Activated gamma-delta T cell treated with anti-CD3 and anti-CD28 coated beads, Interleukin-2, amount 50 U/mL, for 16 hours (primary cell): ENCODE results near the gene KLF12.
A peak's percentile ranks its signal among the peaks of the same experiment; 100 is the strongest.

Source experiments
- DNase-seq: peaks from one replicate; pipeline ENCODE4 v3.0.0-alpha.2; 2020; ENCODE audit warnings: low read depth

KLF12 gene

GRCh38 chr13:74134221-74134776 is at the start of gene KLF12:
TSS of gene KLF12 (minus strand) at chr13:74134404.
- peak; percentile 92 for DNase-seq

DNA sequence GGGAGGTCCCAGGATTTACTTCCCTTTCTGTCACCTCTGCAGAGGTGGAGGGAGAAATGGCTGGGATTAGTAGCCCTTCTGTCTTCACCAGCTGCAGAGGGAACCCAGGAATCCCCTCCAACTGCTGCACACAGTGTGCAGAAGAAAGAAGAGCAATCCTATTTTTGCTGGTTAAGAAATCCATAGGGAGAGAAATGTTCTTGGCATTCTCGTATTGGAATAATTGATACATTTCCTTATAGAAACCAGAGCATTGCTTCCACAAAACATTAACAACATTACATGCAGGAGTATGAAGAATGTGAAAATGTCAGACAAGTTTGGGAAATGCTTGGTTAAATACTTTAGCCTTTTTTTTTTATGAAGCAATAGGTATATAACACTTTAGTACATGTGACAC is 48.3 kb upstream of the KLF12 start:
- DNase-seq: no peak

GRCh38 chr13:74174810-74175209 is 40.6 kb upstream of the KLF12 start:
- no peak for DNase-seq

GRCh38 chr13:74173822-74174221 is 39.6 kb upstream of the KLF12 start:
- DNase-seq: no peak

GRCh38 chr13:74171641-74172040 is 37.4 kb upstream of the KLF12 start:
- no peak for DNase-seq

DNA sequence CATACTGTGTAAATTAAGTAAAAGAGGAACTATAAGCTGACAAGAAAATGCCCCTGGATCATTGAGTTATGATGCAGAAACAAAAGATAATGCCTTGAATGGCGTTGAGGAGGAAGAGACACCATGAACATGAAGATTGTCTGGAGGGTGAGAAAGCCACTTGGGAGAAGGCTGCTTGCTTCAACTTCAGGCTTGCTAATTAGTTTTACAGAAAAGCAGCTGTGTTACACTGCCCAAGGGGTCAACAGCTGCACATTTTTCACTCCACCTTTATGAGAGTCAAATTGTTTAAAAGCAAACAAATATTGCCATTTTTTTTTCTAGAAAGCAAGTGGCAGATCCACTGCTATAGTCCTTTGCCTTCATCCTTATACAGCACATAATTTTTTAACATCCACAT is 35.5 kb upstream of the KLF12 start:
- DNase-seq: no peak

- DNase-seq: no peak
Measured at GRCh38 chr13:74168263-74168675, 34.1 kb upstream of the KLF12 start.

GRCh38 chr13:74166261-74167004 is 32.2 kb upstream of the KLF12 start:
- no peak for DNase-seq

DNA sequence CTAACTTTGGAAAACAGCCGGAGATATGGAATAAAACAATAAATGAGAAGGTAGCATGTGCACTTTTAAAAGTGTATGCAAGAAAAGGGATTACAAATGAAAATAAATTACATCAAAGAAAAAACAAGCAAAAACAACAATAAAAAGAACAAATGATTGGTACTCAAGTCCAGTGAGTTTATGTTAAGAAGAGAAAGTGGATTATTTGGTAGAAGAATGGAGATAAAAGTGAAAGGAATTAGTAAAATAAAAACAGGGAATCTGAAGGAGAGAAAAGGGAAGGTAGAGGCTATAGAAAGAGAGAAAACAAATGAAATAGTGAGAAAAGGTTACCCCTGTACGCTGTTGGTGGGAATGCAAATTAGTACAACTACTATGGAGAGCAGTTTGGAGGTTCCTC is 28.6 kb upstream of the KLF12 start:
- DNase-seq: no peak

DNA sequence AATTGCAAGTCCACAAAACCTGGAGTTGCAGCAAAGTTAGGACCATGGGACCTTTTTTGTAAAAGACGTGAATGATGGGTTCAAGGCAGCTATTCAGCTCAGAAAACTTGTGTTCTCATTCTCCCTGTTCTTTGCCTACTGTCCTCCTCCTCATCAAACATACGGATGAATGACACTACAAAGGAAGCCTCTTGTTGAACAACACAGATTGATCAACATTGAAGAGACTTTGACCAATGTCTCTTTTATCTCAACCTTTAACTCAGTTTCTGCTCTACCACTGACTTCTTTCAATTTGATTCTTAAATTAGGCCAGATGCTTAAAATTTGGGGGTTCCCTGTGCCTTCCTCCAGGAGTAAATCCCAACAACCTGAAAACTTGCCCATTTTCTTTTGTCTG is 27.9 kb upstream of the KLF12 start:
- DNase-seq: no peak

- DNase-seq: no peak
Measured at GRCh38 chr13:74158571-74159352, 24.6 kb upstream of the KLF12 start.

- no peak for DNase-seq
Measured at GRCh38 chr13:74158028-74158427, 23.8 kb upstream of the KLF12 start.

GRCh38 chr13:74154981-74155380 is 20.8 kb upstream of the KLF12 start:
- no peak for DNase-seq

- no peak for DNase-seq
Measured at GRCh38 chr13:74153316-74153715, 19.1 kb upstream of the KLF12 start.

DNA sequence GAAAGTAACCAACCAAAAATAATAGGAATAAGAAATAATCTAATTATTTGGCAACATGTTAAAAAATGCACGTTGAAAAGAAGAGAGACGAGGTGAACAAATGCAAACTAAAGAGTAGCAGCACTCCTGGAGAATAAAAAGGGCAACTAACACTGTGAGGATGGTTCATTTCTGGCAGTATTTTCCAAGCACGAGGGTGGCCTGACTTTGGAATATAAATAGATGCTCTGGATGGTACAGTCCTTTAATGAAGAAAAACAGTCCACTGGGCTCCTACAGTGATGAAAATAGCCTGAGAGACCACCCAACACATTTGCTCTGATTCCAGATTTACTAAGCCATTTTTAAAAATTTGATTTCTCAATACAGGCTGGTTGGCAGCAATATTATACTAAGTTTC is 17.7 kb upstream of the KLF12 start:
- DNase-seq: no peak

DNA sequence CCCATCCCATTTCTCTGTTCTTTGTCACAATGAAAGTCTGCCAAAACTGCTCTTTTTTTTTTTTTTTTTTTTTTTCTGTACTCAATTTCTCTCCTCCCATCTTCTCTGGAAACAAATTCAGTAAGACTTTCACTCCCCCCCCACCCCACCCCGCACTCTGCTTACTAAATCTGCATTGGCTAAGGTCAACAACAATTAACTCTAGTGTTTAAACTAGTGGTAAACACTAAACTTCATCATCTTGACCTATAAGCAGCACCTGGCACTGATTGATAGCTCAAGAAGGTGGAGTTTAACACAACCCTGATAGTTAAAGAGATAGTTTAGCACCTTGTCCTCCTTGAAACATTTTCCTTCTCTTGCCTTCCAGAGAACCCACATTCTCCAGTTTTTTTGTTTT is 14.1 kb upstream of the KLF12 start:
- no peak for DNase-seq

DNA sequence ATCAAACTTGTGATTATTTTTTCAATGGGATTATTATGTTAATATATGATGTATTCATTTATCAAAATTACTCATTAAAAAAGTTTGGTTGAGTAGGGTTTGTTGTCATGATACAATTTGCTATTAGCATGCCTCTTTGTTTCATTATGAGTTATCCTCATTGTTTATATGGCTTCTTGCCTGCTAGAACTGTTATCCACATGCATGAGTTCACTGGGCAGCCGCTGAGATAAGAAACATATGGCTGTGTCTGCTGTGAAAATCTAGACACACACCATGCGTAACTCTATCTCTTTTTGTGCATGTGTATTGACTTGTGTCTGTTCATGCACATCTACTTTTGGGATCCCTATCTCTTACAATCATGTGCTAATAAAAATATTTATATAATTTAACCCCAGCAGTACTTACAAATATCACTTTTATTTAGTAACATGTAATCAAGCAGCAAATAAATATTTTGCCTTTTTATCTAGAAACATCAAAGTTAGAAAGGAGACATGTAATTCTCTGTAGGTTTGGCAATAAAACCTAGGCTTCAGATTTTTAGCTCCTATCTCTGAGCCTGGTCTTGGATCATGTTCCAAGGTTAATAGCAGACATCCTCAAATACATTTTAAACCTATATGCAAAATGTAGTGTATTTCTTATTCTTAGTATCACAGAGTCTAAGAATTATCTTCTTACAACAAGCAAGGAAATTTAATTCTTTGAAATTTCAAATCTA is 11.2 kb upstream of the KLF12 start:
- no peak for DNase-seq

- no peak for DNase-seq
Measured at GRCh38 chr13:74144269-74144668, 10.1 kb upstream of the KLF12 start.

DNA sequence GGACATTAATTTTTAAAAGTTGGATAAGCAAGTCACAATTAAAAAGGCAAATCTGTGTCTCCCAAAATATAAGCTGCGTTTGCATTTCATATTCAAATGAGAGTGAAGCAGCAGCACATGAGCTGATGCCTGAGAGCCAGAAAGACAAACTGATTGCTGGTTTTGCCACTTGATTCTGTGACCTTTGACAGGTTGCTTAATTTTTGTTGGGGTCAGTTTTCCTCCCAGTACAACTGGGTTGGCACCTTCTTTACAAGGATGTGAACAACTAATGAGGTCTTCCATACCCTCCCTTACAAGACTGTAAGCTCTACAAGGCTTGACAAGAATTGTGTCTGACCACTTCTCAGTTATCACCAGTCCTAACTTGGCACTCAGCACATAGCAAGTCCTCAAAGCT is 8.1 kb upstream of the KLF12 start:
- DNase-seq: no peak

DNA sequence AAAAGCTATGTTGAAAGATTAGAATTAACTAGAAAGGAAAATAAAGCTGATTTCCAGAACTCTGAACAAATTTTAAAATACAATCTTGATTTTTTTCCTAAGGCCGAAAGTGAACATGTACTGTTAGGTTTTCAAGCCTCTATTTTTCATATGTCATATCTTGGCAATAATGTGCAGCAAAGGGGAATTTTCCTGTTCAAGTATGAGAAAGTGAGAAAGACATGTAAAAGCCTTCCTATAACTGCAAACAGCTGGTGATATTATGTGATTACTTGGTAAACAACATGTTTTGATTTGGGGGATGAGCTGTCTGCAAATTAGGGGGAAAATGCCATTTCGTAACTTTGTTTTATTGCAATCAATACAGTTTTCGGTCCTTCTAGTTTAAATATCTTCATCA is 4.0 kb upstream of the KLF12 start:
- no peak for DNase-seq

GRCh38 chr13:74136084-74136658 is 2.0 kb upstream of the KLF12 start:
- DNase-seq: no peak
